Subcutaneous adipose tissue (tissue), 4 donors: ENCODE data around the gene PIGU. TPM values are rescaled to one million over a fixed set of nuclear protein-coding genes. Genes with fewer than 3 reads are reported as not detected.

Experiments
- total RNA-seq, 4 donors: library from RNA; depleted of rRNA; stranded (reverse); fragments of >200 nt; gene quantifications; one replicate each; pipeline ENCODE4 v1.1.0, GENCODE V29; 2016
- TF ChIP-seq, protein P1 (sequence below): fragments of 450-650 bp; IDR thresholded peaks from one replicate; pipeline ENCODE4 v1.5.1; 2016; ENCODE audit warnings: low read depth, mild to moderate bottlenecking, control low read depth, antibody characterized with exemption, moderate library complexity

Gene PIGU
- total RNA-seq, 4 donors from 2014 or later, result 5.7 to 13.9 (median 7.7) TPM

DNA sequence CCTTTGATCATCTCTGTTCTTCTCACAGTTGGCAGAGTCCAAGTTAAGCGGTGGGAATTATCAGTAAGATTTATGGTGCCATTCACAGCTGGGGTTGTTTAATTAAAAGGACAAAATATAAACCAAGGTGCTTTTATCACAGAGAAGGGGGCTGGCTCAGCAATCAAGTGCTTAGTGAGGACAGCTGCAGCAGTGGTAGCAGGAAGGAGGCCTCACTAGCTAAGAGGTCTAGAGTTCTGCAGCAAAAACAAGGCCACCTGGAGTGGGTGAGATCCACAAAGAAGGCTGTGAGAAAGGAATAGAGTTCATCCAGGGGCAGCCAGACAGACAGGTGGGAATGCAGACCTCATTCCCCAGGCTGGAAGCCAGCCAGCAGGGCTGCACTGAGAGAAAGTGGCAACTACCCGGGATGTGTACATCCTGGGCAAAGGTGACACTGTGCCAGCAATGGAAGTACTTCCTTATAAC, 37.1 kb downstream of the PIGU start:
- TF ChIP-seq, protein P1, sequence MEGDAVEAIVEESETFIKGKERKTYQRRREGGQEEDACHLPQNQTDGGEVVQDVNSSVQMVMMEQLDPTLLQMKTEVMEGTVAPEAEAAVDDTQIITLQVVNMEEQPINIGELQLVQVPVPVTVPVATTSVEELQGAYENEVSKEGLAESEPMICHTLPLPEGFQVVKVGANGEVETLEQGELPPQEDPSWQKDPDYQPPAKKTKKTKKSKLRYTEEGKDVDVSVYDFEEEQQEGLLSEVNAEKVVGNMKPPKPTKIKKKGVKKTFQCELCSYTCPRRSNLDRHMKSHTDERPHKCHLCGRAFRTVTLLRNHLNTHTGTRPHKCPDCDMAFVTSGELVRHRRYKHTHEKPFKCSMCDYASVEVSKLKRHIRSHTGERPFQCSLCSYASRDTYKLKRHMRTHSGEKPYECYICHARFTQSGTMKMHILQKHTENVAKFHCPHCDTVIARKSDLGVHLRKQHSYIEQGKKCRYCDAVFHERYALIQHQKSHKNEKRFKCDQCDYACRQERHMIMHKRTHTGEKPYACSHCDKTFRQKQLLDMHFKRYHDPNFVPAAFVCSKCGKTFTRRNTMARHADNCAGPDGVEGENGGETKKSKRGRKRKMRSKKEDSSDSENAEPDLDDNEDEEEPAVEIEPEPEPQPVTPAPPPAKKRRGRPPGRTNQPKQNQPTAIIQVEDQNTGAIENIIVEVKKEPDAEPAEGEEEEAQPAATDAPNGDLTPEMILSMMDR, result no peak

DNA sequence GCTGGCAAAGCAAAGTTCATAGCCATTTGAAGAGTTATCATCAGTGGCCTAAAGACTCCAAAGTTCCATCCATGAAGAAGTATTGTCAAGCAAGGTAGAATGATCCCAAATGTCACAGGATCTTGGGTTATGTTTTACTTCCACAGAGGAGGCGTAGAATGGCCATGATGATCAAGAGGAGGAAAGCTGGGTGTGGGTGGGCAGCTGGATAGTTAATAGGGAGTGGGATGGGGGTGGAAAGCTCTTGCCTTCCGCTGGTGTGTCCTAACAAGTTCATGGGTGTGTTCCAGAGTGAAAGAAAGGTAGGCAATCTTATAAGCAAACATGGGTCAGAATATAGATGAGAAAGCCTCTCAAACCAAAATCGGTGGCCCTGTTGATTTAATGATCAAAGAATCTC, 38.4 kb downstream of the PIGU start:
- TF ChIP-seq, protein P1, result no peak

DNA sequence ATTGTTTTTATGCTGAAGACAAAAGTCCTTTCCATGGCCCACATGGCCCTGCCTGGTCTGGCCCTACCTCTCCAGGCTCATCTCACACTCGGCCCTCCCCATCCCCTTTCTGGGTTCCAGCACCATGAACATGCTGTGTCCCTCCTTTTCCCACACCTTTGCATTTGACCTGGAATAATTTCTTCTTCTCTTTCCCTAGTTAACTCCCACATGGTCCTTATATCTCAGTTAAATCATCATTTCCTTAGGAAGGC, 38.9 kb downstream of the PIGU start:
- TF ChIP-seq, protein P1, result no peak

DNA sequence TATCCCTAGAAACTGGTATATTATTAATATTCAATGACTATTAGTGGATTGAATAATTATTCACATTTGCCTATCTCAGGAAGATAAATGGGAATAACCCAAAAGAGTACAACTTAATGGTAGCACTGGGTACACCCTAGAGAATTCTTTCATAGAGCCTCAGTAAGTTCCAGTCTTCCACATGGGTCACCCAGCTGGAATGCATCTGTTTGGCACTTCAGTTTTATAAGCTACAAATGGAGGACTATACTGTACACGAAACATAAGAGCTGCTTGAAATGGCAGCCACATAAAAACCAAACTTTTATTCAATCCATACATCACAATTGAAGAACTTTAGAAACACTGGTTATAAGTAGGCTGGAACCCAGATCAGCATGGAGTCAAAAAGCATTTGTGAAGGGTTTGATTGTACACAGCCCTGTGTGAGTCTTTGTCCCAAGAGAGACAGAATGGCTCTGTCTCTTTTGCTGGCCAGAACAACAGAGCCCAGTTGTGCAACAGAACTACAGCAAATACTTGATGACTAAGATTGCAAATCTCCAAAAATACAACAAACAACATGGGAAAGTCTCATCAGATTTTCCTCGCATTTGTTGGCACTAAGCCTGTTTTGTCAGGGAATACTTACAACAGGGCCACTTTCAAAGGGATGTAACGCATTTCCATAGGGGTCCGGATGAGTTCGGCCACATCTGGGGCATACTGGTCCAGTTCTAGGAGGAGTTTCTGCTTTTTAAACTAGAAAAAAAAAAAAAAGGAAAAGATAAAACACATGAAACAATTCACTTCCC, 39.5 kb downstream of the PIGU start:
- TF ChIP-seq, protein P1, result no peak

DNA sequence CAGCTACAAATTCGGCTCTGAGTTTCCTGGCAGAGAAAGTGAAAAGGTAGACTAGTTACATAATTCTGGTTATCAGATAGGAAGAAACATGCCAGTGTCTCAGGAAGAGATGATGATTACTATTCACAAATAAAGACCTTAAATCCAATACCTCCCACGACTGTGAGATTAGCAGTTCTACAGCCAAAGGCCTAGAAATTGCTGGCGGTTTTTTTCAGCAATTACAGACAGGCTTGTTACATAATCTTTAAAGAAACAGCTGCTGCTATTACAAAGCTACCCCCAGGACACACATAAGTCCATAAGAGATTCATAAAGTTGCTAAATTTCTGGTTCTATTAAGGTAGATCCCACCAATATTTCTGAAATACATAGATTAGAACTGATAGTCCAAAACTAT, 40.2 kb downstream of the PIGU start:
- TF ChIP-seq, protein P1, result no peak

DNA sequence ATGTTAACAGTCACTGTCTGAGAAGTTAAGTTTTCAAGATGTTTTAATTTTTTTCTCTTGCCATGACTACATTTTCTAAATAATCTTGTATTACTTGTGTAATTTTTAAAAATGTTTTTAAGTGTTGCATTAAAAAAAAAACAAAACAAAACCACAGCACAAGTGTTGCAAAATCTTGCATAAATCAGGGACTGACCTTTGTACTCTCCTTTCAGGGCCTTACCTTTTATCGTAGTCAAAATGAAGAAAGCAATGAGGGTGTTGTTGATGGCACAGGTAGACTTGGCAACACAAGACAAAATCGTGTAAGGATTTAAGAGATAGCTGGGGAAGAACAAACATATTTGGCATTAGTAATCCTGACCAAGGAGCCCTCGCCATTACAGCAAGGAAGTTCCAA, 42.5 kb downstream of the PIGU start:
- TF ChIP-seq, protein P1, result no peak

DNA sequence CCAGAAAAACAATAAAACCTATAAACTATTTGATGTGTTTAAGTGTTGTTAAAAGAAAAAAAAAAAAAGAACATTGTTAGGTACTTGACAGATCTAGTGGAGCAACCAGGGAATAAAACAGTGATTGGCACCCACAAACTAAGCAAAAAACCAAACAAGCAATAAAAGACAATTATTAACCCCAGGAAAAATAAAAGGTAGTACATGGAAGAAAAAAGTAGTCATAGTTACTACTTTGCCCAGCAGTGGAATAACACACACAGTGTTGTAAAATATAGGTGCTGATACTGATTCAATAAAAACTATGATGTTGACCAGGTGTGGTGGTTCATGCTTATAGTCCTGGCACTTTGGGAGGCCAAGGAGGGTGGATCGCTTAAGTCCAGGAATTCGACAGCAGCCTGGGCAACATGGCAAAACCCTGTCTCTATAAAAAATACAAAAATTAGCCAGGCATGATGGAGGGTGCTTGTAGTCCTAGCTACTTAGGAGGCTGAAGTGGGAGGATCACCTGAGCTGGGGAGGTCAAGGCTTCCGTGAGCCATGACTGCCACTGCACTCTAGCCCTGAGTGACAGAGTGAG, 43.9 kb downstream of the PIGU start:
- TF ChIP-seq, protein P1, result no peak
